B cell (primary cell): ENCODE data around the gene MFSD2A. TPM values are rescaled to one million over a fixed set of nuclear protein-coding genes. Genes with fewer than 3 reads are reported as not detected.

Experiments used
- ATAC-seq: fragments of 200-7000 bp; cut with Tn5 transposase; one replicate; pipeline ENCODE4 v1.10.0; 2021; ENCODE audit warnings: low read depth, mild to moderate bottlenecking, moderate number of reproducible peaks, moderate library complexity
- CTCF ChIA-PET: fragments of 350-600 bp; sonication (Branson Sonifier 250); formaldehyde crosslinking; loops from one replicate; lab custom pipeline; 2021; ENCODE audit warnings: antibody characterized with exemption, inconsistent platforms; lab: Charles Lee
- POLR2A ChIA-PET: fragments of 350-600 bp; sonication (Branson Sonifier 250); formaldehyde crosslinking; loops from one replicate; lab custom pipeline; 2021; ENCODE audit warnings: antibody characterized with exemption; lab: Charles Lee
- DNase-seq: peaks from one replicate; pipeline ENCODE4 v3.0.0; 2013
- H2AFZ ChIP-seq: 2 replicates; pipeline ENCODE4 v1.6.1; 2012; ENCODE audit warnings: mild to moderate bottlenecking, low read depth, low read length; ENCODE audit not compliant: insufficient read depth, poor library complexity, severe bottlenecking
- H3K27ac ChIP-seq, 2 donors: 1 replicate in 1 of 2; 2 replicates in 1 of 2; pipeline ENCODE4 v1.5.1; 2012 to 2013; ENCODE audit warnings: low read length in 2 of 2, mild to moderate bottlenecking in 2 of 2, moderate library complexity in 1 of 2
- H3K27me3 ChIP-seq, 4 experiments: fragments of 200-600 bp in 1 of 4; sonication (generic) in 1 of 4; replicated peaks in 1 of 4; 1 replicate in 2 of 4; 2 replicates in 2 of 4; pipeline versions ENCODE4 v1.6.1 to v1.7.0; 2013 to 2016; ENCODE audit warnings: low read length in 3 of 4, mild to moderate bottlenecking in 2 of 4, mixed read lengths in 1 of 4, moderate library complexity in 1 of 4; ENCODE audit not compliant: insufficient read depth in 4 of 4, control insufficient read depth in 3 of 4; ENCODE audit errors: control extremely low read depth in 1 of 4
- H3K36me3 ChIP-seq, 2 experiments: replicated peaks in 1 of 2; 1 replicate in 1 of 2; 2 replicates in 1 of 2; pipeline versions ENCODE4 v1.6.1 to v1.7.1; 2013; ENCODE audit warnings: low read length in 1 of 2; ENCODE audit not compliant: insufficient read depth in 2 of 2, control insufficient read depth in 1 of 2; ENCODE audit errors: control extremely low read depth in 1 of 2, extremely low read depth in 1 of 2
- H3K4me1 ChIP-seq, 2 donors: fragments of 200-600 bp in 1 of 2; sonication (generic) in 1 of 2; 1 replicate in 1 of 2; 2 replicates in 1 of 2; pipeline versions ENCODE4 v1.5.1 to v1.6.1; 2013 to 2017; ENCODE audit warnings: low read length in 2 of 2; ENCODE audit not compliant: control insufficient read depth in 2 of 2, insufficient read depth in 2 of 2
- H3K4me2 ChIP-seq: replicated peaks from 2 replicates; pipeline ENCODE3; 2012; ENCODE audit warnings: mild to moderate bottlenecking, low read depth, low read length; ENCODE audit not compliant: poor library complexity, severe bottlenecking
- H3K4me3 ChIP-seq, 5 experiments: fragments of 200-600 bp in 1 of 5; sonication (generic) in 1 of 5; 1 replicate in 3 of 5; 2 replicates in 2 of 5; pipeline versions ENCODE4 v1.5.1 to v1.7.0; 2011 to 2016; ENCODE audit warnings: low read length in 4 of 5, mild to moderate bottlenecking in 4 of 5, low read depth in 2 of 5, control low read depth in 1 of 5, moderate library complexity in 1 of 5; ENCODE audit not compliant: insufficient read depth in 1 of 5; ENCODE audit errors: control extremely low read depth in 1 of 5, extremely low read depth in 1 of 5
- H3K79me2 ChIP-seq: fragments of 200-600 bp; sonication (generic); one replicate; pipeline ENCODE4 v1.6.0; 2016; ENCODE audit warnings: low read length; ENCODE audit not compliant: control insufficient read depth, insufficient read depth
- H3K9ac ChIP-seq: fragments of 200-600 bp; sonication (generic); 2 replicates; pipeline ENCODE4 v1.6.1; 2017; ENCODE audit warnings: mild to moderate bottlenecking, low read length, moderate library complexity
- H3K9me3 ChIP-seq, 3 donors: one replicate each; pipeline versions ENCODE4 v1.6.1 to v1.7.1; 2013; ENCODE audit warnings: low read length in 2 of 3; ENCODE audit not compliant: control insufficient read depth in 2 of 3, insufficient read depth in 1 of 3; ENCODE audit errors: control extremely low read depth in 1 of 3
- H4K20me1 ChIP-seq: 2 replicates; pipeline ENCODE4 v1.6.0; 2012; ENCODE audit warnings: mild to moderate bottlenecking, low read length; ENCODE audit not compliant: insufficient read depth, control insufficient read depth, poor library complexity, severe bottlenecking
- H3K27ac Mint-ChIP-seq: one replicate; pipeline ENCODE4 v1.8.0; 2021; ENCODE audit warnings: mixed read lengths
- H3K27me3 Mint-ChIP-seq: one replicate; pipeline ENCODE4 v1.8.0; 2021; ENCODE audit warnings: mixed read lengths
- H3K4me1 Mint-ChIP-seq: one replicate; pipeline ENCODE4 v1.8.0; 2021; ENCODE audit warnings: mixed read lengths
- H3K4me3 Mint-ChIP-seq: one replicate; pipeline ENCODE4 v1.8.0; 2021; ENCODE audit warnings: mixed read lengths
- H3K9me3 Mint-ChIP-seq: one replicate; pipeline ENCODE4 v1.8.0; 2022; ENCODE audit warnings: mixed read lengths; ENCODE audit not compliant: insufficient read depth
- CTCF ChIP-seq: fragments of 200-600 bp; IDR thresholded peaks from one replicate; pipeline ENCODE4 v1.8.0; 2022; ENCODE audit warnings: antibody characterized with exemption, mild to moderate bottlenecking
- EZH2 ChIP-seq: IDR thresholded peaks from 2 replicates; pipeline ENCODE4 v1.6.1; 2012; ENCODE audit warnings: borderline replicate concordance, low read depth, mild to moderate bottlenecking, moderate library complexity, low read length; ENCODE audit not compliant: insufficient read depth, poor library complexity, severe bottlenecking
- WGBS: methylation state at CpG from one replicate; pipeline ENCODE4 v1.1.5; 2013; ENCODE audit warnings: missing lambda C conversion rate; ENCODE audit not compliant: insufficient coverage; 5-methylcytosine and 5-hydroxymethylcytosine counted together
- intact Hi-C: fragments of 100-400 bp; cut with micrococcal nuclease; formaldehyde crosslinking; loops from one replicate; pipeline ENCODE4 v1.10.0; 2022
- polyA plus RNA-seq: library from polyadenylated mRNA; depleted of rRNA; stranded (reverse); fragments of >200 nt; gene quantifications from 2 replicates; pipeline ENCODE4 v1.2.3, GENCODE V29; 2012
- total RNA-seq, 2 donors: library from RNA; stranded (reverse); fragments of 120-200 nt in 1 of 2; gene quantifications; 1 replicate in 1 of 2; 2 replicates in 1 of 2; pipeline versions ENCODE4 v1.2.3 to v1.2.4, GENCODE V29; 2013 to 2022

MFSD2A gene
- total and polyA plus RNA-seq, 2 donors (not counting 1 experiment from before 2014, with no cell fraction given): 1.8 to 3.9 TPM

GRCh38 chr1:39943471-39944290 is 11.3 kb upstream of the MFSD2A start:
- WGBS: 100% methylated on average over 6 of the region's 14 CpGs
- ATAC-seq: no peak

More at GRCh38 chr1:39943471-39944290, 11.3 kb upstream of the MFSD2A start:
- ChIA-PET CTCF (interaction anchor here (0.6 to 1.6 kb wide), 3 partner anchors 28 to 1866 kb away, joined by 3 to 5 read pairs (median 4); no protein-coding TSS in a partner anchor), POLR2A (interaction anchor here (0.5 kb wide), 1 partner anchor 569 kb away, joined by 5 read pairs; no protein-coding TSS in a partner anchor)
- no peaks in the 10 kb centered on the region for H3K27me3 ChIP-seq
- Mint-ChIP-seq H3K27me3 (peaks cover 4% of the 10 kb centered on the region), H3K4me3 (no peak overlapping the region), H3K9me3 (no peaks in the 10 kb centered on the region), H3K4me1 (peaks cover 11% of the 10 kb centered on the region), H3K27ac (no peak overlapping the region)
- no peak overlapping the region for H3K9ac ChIP-seq
- TF ChIP-seq CTCF: no peak
- no peak for TF ChIP-seq EZH2
- no peak for DNase-seq
- no peak overlapping the region for H3K27ac ChIP-seq
- H3K4me2 ChIP-seq: no peak overlapping the region
- H3K9me3 ChIP-seq: no peaks in the 10 kb centered on the region
- no peaks in the 10 kb centered on the region for H4K20me1 ChIP-seq
- H3K4me1 ChIP-seq: peaks cover 9 to 12% of the 10 kb centered on the region in 2 donors
- H3K36me3 ChIP-seq: no peaks in the 10 kb centered on the region
- no peak overlapping the region for H2AFZ ChIP-seq
- H3K4me3 ChIP-seq: no peak overlapping the region
- intact Hi-C loops: no loop called here
- no peaks in the 10 kb centered on the region for H3K79me2 ChIP-seq
